Measurements from ENCODE around the gene PHC2.

DNA sequence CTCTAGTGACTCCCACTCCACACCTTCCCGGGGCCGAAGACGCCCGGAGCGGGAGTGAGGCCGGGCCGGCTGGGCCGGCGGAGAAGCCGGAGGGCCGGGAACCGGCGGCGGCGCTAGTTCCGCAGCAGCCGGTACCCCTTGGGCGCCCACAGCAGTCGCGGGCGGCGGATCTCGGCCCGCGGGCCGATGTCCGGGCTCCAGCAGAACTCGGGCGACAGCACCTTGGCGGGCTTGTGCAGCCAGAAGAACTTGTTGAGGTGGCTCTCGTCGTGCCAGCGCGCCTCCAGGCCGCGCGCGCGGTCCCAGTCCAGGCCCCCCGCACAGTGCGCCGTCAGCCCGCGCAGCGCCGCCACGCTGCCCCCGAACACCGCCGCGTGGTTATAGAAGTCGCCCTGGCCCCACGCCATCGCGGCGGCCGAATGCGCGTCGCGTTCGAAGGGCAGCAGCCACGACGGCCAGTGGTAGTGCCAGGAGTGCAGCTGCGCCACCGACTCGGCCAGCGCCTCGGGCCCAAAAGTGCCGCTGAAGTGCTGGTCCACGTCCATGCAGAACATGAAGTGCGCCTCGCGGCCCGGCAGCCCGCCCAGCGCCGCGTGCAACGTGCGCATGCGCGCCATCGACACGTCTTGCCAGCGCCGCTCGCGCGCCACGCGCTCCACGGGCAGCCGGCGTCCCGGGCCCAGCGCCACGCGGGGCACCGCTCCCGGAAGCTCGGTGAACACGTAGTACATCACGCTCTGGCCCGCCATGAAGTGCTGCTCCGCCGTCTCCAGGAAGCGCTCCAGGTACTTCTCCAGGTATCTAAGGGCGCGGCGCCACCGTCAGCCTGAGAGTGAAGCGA, 124.0 kb downstream of the PHC2 start:
- TF ChIP-seq, protein P1, sequence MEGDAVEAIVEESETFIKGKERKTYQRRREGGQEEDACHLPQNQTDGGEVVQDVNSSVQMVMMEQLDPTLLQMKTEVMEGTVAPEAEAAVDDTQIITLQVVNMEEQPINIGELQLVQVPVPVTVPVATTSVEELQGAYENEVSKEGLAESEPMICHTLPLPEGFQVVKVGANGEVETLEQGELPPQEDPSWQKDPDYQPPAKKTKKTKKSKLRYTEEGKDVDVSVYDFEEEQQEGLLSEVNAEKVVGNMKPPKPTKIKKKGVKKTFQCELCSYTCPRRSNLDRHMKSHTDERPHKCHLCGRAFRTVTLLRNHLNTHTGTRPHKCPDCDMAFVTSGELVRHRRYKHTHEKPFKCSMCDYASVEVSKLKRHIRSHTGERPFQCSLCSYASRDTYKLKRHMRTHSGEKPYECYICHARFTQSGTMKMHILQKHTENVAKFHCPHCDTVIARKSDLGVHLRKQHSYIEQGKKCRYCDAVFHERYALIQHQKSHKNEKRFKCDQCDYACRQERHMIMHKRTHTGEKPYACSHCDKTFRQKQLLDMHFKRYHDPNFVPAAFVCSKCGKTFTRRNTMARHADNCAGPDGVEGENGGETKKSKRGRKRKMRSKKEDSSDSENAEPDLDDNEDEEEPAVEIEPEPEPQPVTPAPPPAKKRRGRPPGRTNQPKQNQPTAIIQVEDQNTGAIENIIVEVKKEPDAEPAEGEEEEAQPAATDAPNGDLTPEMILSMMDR (IDR thresholded peaks at IDR 0.05) = no peak
- no peak for TF ChIP-seq EZH2 (IDR thresholded peaks at IDR 0.05)
